ENCODE measurements around the gene STX18. TPM values are rescaled to one million over a fixed set of nuclear protein-coding genes. Genes with fewer than 3 reads are reported as not detected.

The STX18 gene
- total and polyA plus RNA-seq, 2 donors (not counting 3 experiments of a cell fraction or from before 2014, with no cell fraction given): 30.7 to 31.2 TPM

GRCh38 chr4:4494882-4495281 is 47.0 kb downstream of the STX18 start:
- intact Hi-C loops (cut with micrococcal nuclease) (no loop called here), dilution Hi-C loops (cut with MboI; ENCODE audit: extremely low pct_ligation_motif_present, low sequenced_read_pairs) (no loop called here)
- Histone ChIP-seq H3K9ac (replicated peaks; ENCODE audit: extremely low read depth, insufficient read depth, low read length) (no peak overlapping the region), H3K4me3 (replicated peaks in 1 of 3; ENCODE audit: insufficient read depth in 1 of 3, low read depth in 1 of 3, low read length in 3 of 3) (no peak overlapping the region), H3K4me2 (ENCODE audit: insufficient read depth, low read length) (no peak overlapping the region), H3K9me1 (replicated peaks; ENCODE audit: control insufficient read depth, extremely low read depth, insufficient read depth, low read length) (no peaks in the 10 kb centered on the region), H3K27me3 (ENCODE audit: control insufficient read depth in 2 of 2, insufficient read depth in 2 of 2, low read length in 2 of 2) (no peaks in the 10 kb centered on the region), H3K79me2 (ENCODE audit: control insufficient read depth, insufficient read depth, low read length) (peaks cover 2% of the 10 kb centered on the region), H4K20me1 (replicated peaks; ENCODE audit: control insufficient read depth, extremely low read depth, insufficient read depth, low read length) (peaks cover 5% of the 10 kb centered on the region), H3K9me3 (replicated peaks; ENCODE audit: control insufficient read depth, insufficient read depth, low read length) (no peaks in the 10 kb centered on the region), H3K36me3 (ENCODE audit: control insufficient read depth in 2 of 2, extremely low read depth in 1 of 2, insufficient read depth in 2 of 2, low read length in 2 of 2) (no peaks in the 10 kb centered on the region), H2AFZ (ENCODE audit: low read depth, low read length) (no peak overlapping the region), H3K27ac (ENCODE audit: insufficient read depth, low read depth, low read length) (no peak overlapping the region), H3K4me1 (ENCODE audit: control insufficient read depth, extremely low read depth, insufficient read depth, low read length) (peaks cover 14% of the 10 kb centered on the region)
- TF ChIP-seq EZH2 (IDR thresholded peaks at IDR 0.05; ENCODE audit: borderline replicate concordance, low read depth, low read length, severe bottlenecking): no peak
- no peak for TF ChIP-seq CTCF (IDR thresholded peaks at IDR 0.05; ENCODE audit: extremely low read depth in 1 of 2, insufficient read depth in 1 of 2, low read depth in 1 of 2, low read length in 2 of 2)
- no peak for TF ChIP-seq POLR2AphosphoS5 (IDR thresholded peaks at IDR 0.05; ENCODE audit: insufficient read depth, low read depth, low read length)
- TF ChIP-seq JUN (IDR thresholded peaks at IDR 0.05; ENCODE audit: borderline replicate concordance, insufficient read depth, insufficient read length, low read depth): no peak
- TF ChIP-seq GATA2 (IDR thresholded peaks at IDR 0.05; ENCODE audit: insufficient read depth, insufficient read length, low read depth, low read length): no peak
- TF ChIP-seq MYC (IDR thresholded peaks at IDR 0.05; ENCODE audit: low read depth, low read length): no peak
- TF ChIP-seq FOS (IDR thresholded peaks at IDR 0.05; ENCODE audit: borderline replicate concordance, insufficient read depth, low read length): no peak
- TF ChIP-seq POLR2A (IDR thresholded peaks at IDR 0.05; ENCODE audit: low read depth, low read length): no peak
- TF ChIP-seq MAX (IDR thresholded peaks at IDR 0.05; ENCODE audit: insufficient read depth, insufficient read length): no peak
- DNase-seq (ENCODE audit: low read depth, low spot score) (no peak), FAIRE-seq (no peak)
- BruUV-seq (replicated peaks): no TSS peak
- ChIA-PET POLR2A (no interaction called here), CTCF (no interaction called here)
